SU-DHL-6 (cell line): Measurements from ENCODE around the gene CNKSR1.
A peak's percentile ranks its signal among the peaks of the same experiment; 100 is the strongest.

Source experiments
- H2AFZ ChIP-seq: fragments of 200-600 bp; sonication (generic); 2 replicates; pipeline ENCODE4 v1.6.1; 2014; ENCODE audit warnings: low read depth, mild to moderate bottlenecking, moderate library complexity, mixed read lengths, antibody characterized with exemption, low read length; ENCODE audit not compliant: severe bottlenecking
- H3F3A ChIP-seq: fragments of 200-600 bp; shearing (Covaris generic); 2 replicates; pipeline ENCODE4 v1.6.0; 2016; ENCODE audit warnings: antibody characterized with exemption, mild to moderate bottlenecking; ENCODE audit not compliant: insufficient read depth
- H3K27ac ChIP-seq: fragments of 200-600 bp; sonication (generic); 2 replicates; pipeline ENCODE4 v1.5.1; 2016; ENCODE audit warnings: low read depth, mild to moderate bottlenecking, low read length, moderate library complexity, mixed read lengths
- H3K27me3 ChIP-seq: fragments of 200-600 bp; sonication (generic), shearing (Covaris generic); 2 replicates; pipeline ENCODE4 v1.6.0; 2014; ENCODE audit warnings: mild to moderate bottlenecking, low read length
- H3K36me3 ChIP-seq: fragments of 200-600 bp; sonication (generic); 2 replicates; pipeline ENCODE4 v1.6.1; 2014; ENCODE audit warnings: mild to moderate bottlenecking, low read length, mixed read lengths
- H3K4me2 ChIP-seq: fragments of 300-600, 200-600 bp; shearing (Covaris generic), sonication (generic); 2 replicates; pipeline ENCODE4 v1.6.0; 2014; ENCODE audit warnings: low read length, low read depth, mild to moderate bottlenecking; ENCODE audit not compliant: poor library complexity, severe bottlenecking
- H3K4me3 ChIP-seq: fragments of 200-600 bp; sonication (generic); 2 replicates; pipeline ENCODE4 v1.5.1; 2014; ENCODE audit warnings: antibody characterized with exemption, low read length, mild to moderate bottlenecking, mixed read lengths; ENCODE audit not compliant: insufficient read depth, poor library complexity, severe bottlenecking
- H3K79me2 ChIP-seq: fragments of 200-600 bp; sonication (generic); 2 replicates; pipeline ENCODE4 v1.6.1; 2014; ENCODE audit warnings: mild to moderate bottlenecking, low read length, moderate library complexity; ENCODE audit not compliant: insufficient read depth
- H3K9ac ChIP-seq: fragments of 200-600 bp; sonication (generic); 2 replicates; pipeline ENCODE4 v1.7.0; 2014; ENCODE audit warnings: mild to moderate bottlenecking, low read length
- H3K9me2 ChIP-seq: fragments of 200-600 bp; sonication (generic); replicated peaks from 2 replicates; pipeline ENCODE4 v1.6.1; 2014; ENCODE audit warnings: low read length; ENCODE audit not compliant: insufficient read depth
- H3K9me3 ChIP-seq: fragments of 200-600 bp; sonication (generic); 2 replicates; pipeline ENCODE4 v1.6.1; 2014; ENCODE audit warnings: low read length, mixed read lengths; ENCODE audit not compliant: insufficient read depth
- H4K20me1 ChIP-seq: fragments of 200-600 bp; sonication (generic); 2 replicates; pipeline ENCODE4 v1.6.1; 2014; ENCODE audit warnings: low read depth, mild to moderate bottlenecking, antibody characterized with exemption, low read length, moderate library complexity, mixed read lengths
- CTCF ChIP-seq: fragments of 200-600 bp; sonication (generic); IDR thresholded peaks from one replicate; pipeline ENCODE4 v1.5.1; 2017; ENCODE audit warnings: antibody characterized with exemption, mild to moderate bottlenecking, low read length, moderate library complexity; ENCODE audit not compliant: insufficient read depth, poor library complexity, severe bottlenecking
- EZH2phosphoT487 ChIP-seq: fragments of 200-600 bp; sonication (generic), shearing (Covaris generic); conservative IDR thresholded peaks from 2 replicates; pipeline ENCODE4 v1.6.1; 2018; ENCODE audit warnings: mild to moderate bottlenecking, antibody characterized with exemption, low read length, moderate library complexity, mixed read lengths

The CNKSR1 gene

GRCh38 chr1:26161415-26162219, 15.7 kb upstream of the CNKSR1 start:
- Histone ChIP-seq H3K4me2 (peak overlapping the region; percentile 31), H3K9ac (no peak overlapping the region), H3F3A (no peaks in the 10 kb centered on the region), H3K4me3 (no peak overlapping the region), H3K79me2 (no peaks in the 10 kb centered on the region), H3K27me3 (no peaks in the 10 kb centered on the region), H3K27ac (no peak overlapping the region), H3K9me3 (no peaks in the 10 kb centered on the region), H3K36me3 (no peaks in the 10 kb centered on the region), H2AFZ (no peak overlapping the region), H3K9me2 (no peaks in the 10 kb centered on the region), H4K20me1 (no peaks in the 10 kb centered on the region)
- TF ChIP-seq CTCF = no peak
- TF ChIP-seq EZH2phosphoT487 = no peak

GRCh38 chr1:26162220-26162709, 15.0 kb upstream of the CNKSR1 start:
- no peaks in the 10 kb centered on the region for H3K27me3 ChIP-seq
- no peak overlapping the region for H3K9ac ChIP-seq
- H3K4me2 ChIP-seq = peak overlapping the region; percentile 31

GRCh38 chr1:26163684-26164035, 13.6 kb upstream of the CNKSR1 start:
- no peak overlapping the region for H3K9ac ChIP-seq
- no peak overlapping the region for H3K27ac ChIP-seq
- H3K9me3 ChIP-seq = no peaks in the 10 kb centered on the region
- H3F3A ChIP-seq = no peaks in the 10 kb centered on the region
- H4K20me1 ChIP-seq = no peaks in the 10 kb centered on the region
- H3K79me2 ChIP-seq = no peaks in the 10 kb centered on the region
- no peak overlapping the region for H3K4me3 ChIP-seq
- H3K27me3 ChIP-seq = no peaks in the 10 kb centered on the region
- TF ChIP-seq CTCF (no peak), EZH2phosphoT487 (no peak)
- no peak overlapping the region for H3K4me2 ChIP-seq
- H3K9me2 ChIP-seq = no peaks in the 10 kb centered on the region
- no peak overlapping the region for H2AFZ ChIP-seq
- H3K36me3 ChIP-seq = no peaks in the 10 kb centered on the region

More at GRCh38 chr1:26162220-26162709, 15.0 kb upstream of the CNKSR1 start:
- no peaks in the 10 kb centered on the region for H3F3A ChIP-seq
- H4K20me1 ChIP-seq = no peaks in the 10 kb centered on the region
- H2AFZ ChIP-seq = no peak overlapping the region
- no peaks in the 10 kb centered on the region for H3K79me2 ChIP-seq
- no peak overlapping the region for H3K27ac ChIP-seq
- TF ChIP-seq EZH2phosphoT487 (no peak), CTCF (no peak)
- H3K9me2 ChIP-seq = no peaks in the 10 kb centered on the region
- H3K36me3 ChIP-seq = no peaks in the 10 kb centered on the region
- H3K4me3 ChIP-seq = no peak overlapping the region
- no peaks in the 10 kb centered on the region for H3K9me3 ChIP-seq
